Ovary (tissue), 3 donors: ENCODE measurements around the gene MEGF6.

Source experiments
- POLR2A ChIP-seq: fragments of 450-650 bp; IDR thresholded peaks from one replicate; pipeline ENCODE4 v1.6.1; 2017; ENCODE audit warnings: antibody characterized with exemption, mild to moderate bottlenecking, moderate library complexity
- TF ChIP-seq, protein P1 (sequence below), 3 donors: fragments of 450-650 bp in 2 of 3; fragments of 200-600 bp in 1 of 3; IDR thresholded peaks; one replicate each; pipeline versions ENCODE4 v1.5.1 to v1.8.0; 2016 to 2022; ENCODE audit warnings: antibody characterized with exemption in 3 of 3, mild to moderate bottlenecking in 1 of 3
- donor health status: DM: no; HTN: no; CAD: no.

- TF ChIP-seq, protein P1, sequence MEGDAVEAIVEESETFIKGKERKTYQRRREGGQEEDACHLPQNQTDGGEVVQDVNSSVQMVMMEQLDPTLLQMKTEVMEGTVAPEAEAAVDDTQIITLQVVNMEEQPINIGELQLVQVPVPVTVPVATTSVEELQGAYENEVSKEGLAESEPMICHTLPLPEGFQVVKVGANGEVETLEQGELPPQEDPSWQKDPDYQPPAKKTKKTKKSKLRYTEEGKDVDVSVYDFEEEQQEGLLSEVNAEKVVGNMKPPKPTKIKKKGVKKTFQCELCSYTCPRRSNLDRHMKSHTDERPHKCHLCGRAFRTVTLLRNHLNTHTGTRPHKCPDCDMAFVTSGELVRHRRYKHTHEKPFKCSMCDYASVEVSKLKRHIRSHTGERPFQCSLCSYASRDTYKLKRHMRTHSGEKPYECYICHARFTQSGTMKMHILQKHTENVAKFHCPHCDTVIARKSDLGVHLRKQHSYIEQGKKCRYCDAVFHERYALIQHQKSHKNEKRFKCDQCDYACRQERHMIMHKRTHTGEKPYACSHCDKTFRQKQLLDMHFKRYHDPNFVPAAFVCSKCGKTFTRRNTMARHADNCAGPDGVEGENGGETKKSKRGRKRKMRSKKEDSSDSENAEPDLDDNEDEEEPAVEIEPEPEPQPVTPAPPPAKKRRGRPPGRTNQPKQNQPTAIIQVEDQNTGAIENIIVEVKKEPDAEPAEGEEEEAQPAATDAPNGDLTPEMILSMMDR (IDR thresholded peaks at IDR 0.05): no peak
- no peak for TF ChIP-seq POLR2A
Observed at GRCh38 chr1:3611170-3612019, at the start of gene MEGF6.
